Smooth muscle cell (in vitro differentiated cells): ENCODE data around the gene GIMAP2. TPM values are rescaled to one million over a fixed set of nuclear protein-coding genes. Genes with fewer than 3 reads are reported as not detected.

ENCODE experiments used
- DNase-seq: peaks from one replicate; lab custom pipeline; 2025; ENCODE audit not compliant: unreplicated experiment; lab: John Stamatoyannopoulos, UW
- H2AFZ ChIP-seq: fragments of 200-600 bp; sonication (generic); 2 replicates; pipeline ENCODE4 v1.6.0; 2016; ENCODE audit warnings: antibody characterized with exemption, low read depth, mild to moderate bottlenecking
- H3F3A ChIP-seq: fragments of 200-600 bp; sonication (generic); 2 replicates; pipeline ENCODE4 v1.6.0; 2017; ENCODE audit warnings: antibody characterized with exemption, low read depth
- H3K27ac ChIP-seq: fragments of 200-600 bp; sonication (generic); 2 replicates; pipeline ENCODE4 v1.5.1; 2016; ENCODE audit warnings: low read depth, mild to moderate bottlenecking
- H3K27me3 ChIP-seq: fragments of 200-600 bp; sonication (generic); 2 replicates; pipeline ENCODE4 v1.6.1; 2016; ENCODE audit warnings: low read depth, mild to moderate bottlenecking
- H3K36me3 ChIP-seq: fragments of 200-600 bp; sonication (generic); 2 replicates; pipeline ENCODE4 v1.5.1; 2016; ENCODE audit warnings: low read depth
- H3K4me1 ChIP-seq: fragments of 200-600 bp; sonication (generic); 2 replicates; pipeline ENCODE4 v1.5.1; 2016; ENCODE audit warnings: low read depth
- H3K4me2 ChIP-seq: fragments of 200-600 bp; sonication (generic); 2 replicates; pipeline ENCODE4 v1.6.0; 2016; ENCODE audit warnings: mild to moderate bottlenecking
- H3K4me3 ChIP-seq: fragments of 200-600 bp; sonication (generic); 2 replicates; pipeline ENCODE4 v1.5.1; 2016; ENCODE audit warnings: mild to moderate bottlenecking
- H3K79me2 ChIP-seq: fragments of 200-600 bp; sonication (generic); 2 replicates; pipeline ENCODE4 v1.6.0; 2016; ENCODE audit warnings: low read depth, mild to moderate bottlenecking
- H3K9ac ChIP-seq: fragments of 200-600 bp; sonication (generic); 2 replicates; pipeline ENCODE4 v1.6.0; 2016; ENCODE audit warnings: low read depth
- H3K9me3 ChIP-seq: fragments of 200-600 bp; sonication (generic); replicated peaks from 2 replicates; pipeline ENCODE4 v1.5.1; 2016; ENCODE audit warnings: low read depth
- H4K20me1 ChIP-seq: fragments of 200-600 bp; sonication (generic); 2 replicates; pipeline ENCODE4 v1.6.0; 2016; ENCODE audit warnings: low read depth
- WGBS: methylation state at CpG from one replicate; pipeline ENCODE4 v1.1.7; 2016; ENCODE audit warnings: low lambda C conversion rate; 5-methylcytosine and 5-hydroxymethylcytosine counted together
- polyA plus RNA-seq: library from polyadenylated mRNA; unstranded; fragments of >200 nt; fragmentation: Nextera tagmentation; extraction: Ambion mirVana; gene quantifications from 2 replicates; pipeline ENCODE4 v1.2.1, GENCODE V29; 2016
- total RNA-seq: library from RNA; depleted of rRNA; stranded (reverse); fragments of >200 nt; gene quantifications from 2 replicates; pipeline ENCODE4 v1.2.3, GENCODE V29; 2014
- TF ChIP-seq, protein P1 (sequence below): fragments of 200-600 bp; sonication (generic); IDR thresholded peaks from 2 replicates; pipeline ENCODE4 v1.5.1; 2017; ENCODE audit warnings: borderline replicate concordance, mild to moderate bottlenecking, antibody characterized with exemption; ENCODE audit not compliant: insufficient read depth, poor library complexity, severe bottlenecking

The GIMAP2 gene
- total and polyA plus RNA-seq, 2 experiments from 2014 or later: 0.14 TPM; not detected in 1

DNA sequence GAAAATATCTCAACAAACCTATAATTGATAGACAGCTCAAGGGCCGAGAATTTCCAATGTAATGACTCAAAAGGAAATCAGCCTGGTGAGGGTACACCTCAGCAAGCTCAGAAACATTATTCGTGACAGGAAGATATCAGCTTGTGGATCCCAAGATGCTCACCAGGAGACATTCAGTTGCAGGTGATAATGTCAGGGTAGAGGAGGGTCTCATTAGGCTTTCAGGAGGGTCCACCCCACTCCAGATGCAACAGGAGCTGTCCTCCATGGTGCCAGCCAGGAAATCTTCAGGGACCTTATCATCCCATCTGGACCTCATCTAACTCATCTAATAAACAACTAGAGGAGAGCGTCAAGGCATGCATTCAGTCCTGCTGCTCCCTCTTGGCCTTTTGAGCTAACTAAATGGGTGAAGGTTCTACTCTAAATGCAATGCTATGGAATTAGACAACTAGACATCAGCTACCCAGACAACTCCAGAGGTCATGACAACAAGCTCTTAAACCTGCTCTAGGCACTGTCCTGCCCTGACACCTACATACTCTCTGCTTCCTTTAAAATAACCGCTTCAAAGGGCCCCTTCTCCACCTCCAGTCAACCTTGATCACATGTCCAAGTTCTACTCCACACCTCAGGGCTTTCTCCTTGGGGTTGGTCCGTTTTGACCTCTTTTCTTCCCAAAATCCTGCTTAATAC, 47.4 kb downstream of the GIMAP2 start:
- no peak overlapping the region for H2AFZ ChIP-seq
- no peaks in the 10 kb centered on the region for H3K79me2 ChIP-seq
- no peaks in the 10 kb centered on the region for H3K9me3 ChIP-seq
- no peak for DNase-seq
- no peaks in the 10 kb centered on the region for H4K20me1 ChIP-seq
- peaks cover 25% of the 10 kb centered on the region for H3K27me3 ChIP-seq
- H3K4me2 ChIP-seq: no peak overlapping the region
- no peak overlapping the region for H3K9ac ChIP-seq
- 66% methylated on average over 5 of the region's 5 CpGs for WGBS
- no peaks in the 10 kb centered on the region for H3K4me1 ChIP-seq
- no peak overlapping the region for H3K4me3 ChIP-seq
- TF ChIP-seq, protein P1, sequence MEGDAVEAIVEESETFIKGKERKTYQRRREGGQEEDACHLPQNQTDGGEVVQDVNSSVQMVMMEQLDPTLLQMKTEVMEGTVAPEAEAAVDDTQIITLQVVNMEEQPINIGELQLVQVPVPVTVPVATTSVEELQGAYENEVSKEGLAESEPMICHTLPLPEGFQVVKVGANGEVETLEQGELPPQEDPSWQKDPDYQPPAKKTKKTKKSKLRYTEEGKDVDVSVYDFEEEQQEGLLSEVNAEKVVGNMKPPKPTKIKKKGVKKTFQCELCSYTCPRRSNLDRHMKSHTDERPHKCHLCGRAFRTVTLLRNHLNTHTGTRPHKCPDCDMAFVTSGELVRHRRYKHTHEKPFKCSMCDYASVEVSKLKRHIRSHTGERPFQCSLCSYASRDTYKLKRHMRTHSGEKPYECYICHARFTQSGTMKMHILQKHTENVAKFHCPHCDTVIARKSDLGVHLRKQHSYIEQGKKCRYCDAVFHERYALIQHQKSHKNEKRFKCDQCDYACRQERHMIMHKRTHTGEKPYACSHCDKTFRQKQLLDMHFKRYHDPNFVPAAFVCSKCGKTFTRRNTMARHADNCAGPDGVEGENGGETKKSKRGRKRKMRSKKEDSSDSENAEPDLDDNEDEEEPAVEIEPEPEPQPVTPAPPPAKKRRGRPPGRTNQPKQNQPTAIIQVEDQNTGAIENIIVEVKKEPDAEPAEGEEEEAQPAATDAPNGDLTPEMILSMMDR: no peak
- no peaks in the 10 kb centered on the region for H3K36me3 ChIP-seq
- no peaks in the 10 kb centered on the region for H3F3A ChIP-seq
- H3K27ac ChIP-seq: no peak overlapping the region

GRCh38 chr7:150733482-150734095, 48.1 kb downstream of the GIMAP2 start:
- no peak for DNase-seq
- no peak overlapping the region for H3K4me2 ChIP-seq
- no peaks in the 10 kb centered on the region for H3K4me1 ChIP-seq
- no peaks in the 10 kb centered on the region for H3K9me3 ChIP-seq
- no peaks in the 10 kb centered on the region for H3K36me3 ChIP-seq
- WGBS: 85% methylated on average over 5 of the region's 5 CpGs
- H3K27ac ChIP-seq: no peak overlapping the region
- H4K20me1 ChIP-seq: no peaks in the 10 kb centered on the region
- H3K27me3 ChIP-seq: peaks cover 30% of the 10 kb centered on the region
- TF ChIP-seq, protein P1: no peak
- H3K79me2 ChIP-seq: no peaks in the 10 kb centered on the region
- H3F3A ChIP-seq: no peaks in the 10 kb centered on the region
- H3K9ac ChIP-seq: no peak overlapping the region
- H2AFZ ChIP-seq: no peak overlapping the region
- H3K4me3 ChIP-seq: no peak overlapping the region

DNA sequence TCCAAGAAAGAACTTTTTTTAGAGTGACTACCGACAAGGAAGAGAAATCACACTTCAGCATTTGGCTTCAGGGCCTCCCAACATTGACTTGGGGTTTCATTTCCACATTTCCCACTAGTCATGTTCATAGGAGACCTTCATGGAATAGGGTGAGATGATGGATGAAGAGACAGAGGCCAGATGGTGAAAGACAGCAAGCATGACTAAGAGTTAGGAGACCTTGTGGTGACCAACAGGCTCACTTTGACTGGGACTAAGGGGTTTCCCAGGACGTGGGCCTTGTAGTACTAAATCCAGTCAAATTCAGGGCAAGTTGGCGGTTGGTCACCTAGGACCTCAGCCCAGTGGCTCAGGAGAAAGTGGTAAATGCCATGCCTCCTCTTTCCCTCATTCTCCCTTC, 48.7 kb downstream of the GIMAP2 start:
- no peaks in the 10 kb centered on the region for H3F3A ChIP-seq
- H3K79me2 ChIP-seq: no peaks in the 10 kb centered on the region
- no peak overlapping the region for H3K27ac ChIP-seq
- no peak overlapping the region for H3K4me2 ChIP-seq
- TF ChIP-seq, protein P1: no peak
- H3K27me3 ChIP-seq: peaks cover 37% of the 10 kb centered on the region
- no peak overlapping the region for H3K9ac ChIP-seq
- H3K36me3 ChIP-seq: no peaks in the 10 kb centered on the region
- no peak for DNase-seq
- H3K9me3 ChIP-seq: no peaks in the 10 kb centered on the region
- H2AFZ ChIP-seq: no peak overlapping the region
- H3K4me1 ChIP-seq: no peaks in the 10 kb centered on the region
- 71% methylated on average over 3 of the region's 3 CpGs for WGBS
- H4K20me1 ChIP-seq: no peaks in the 10 kb centered on the region
- no peak overlapping the region for H3K4me3 ChIP-seq
